GM12878 (cell line): ENCODE data around the gene FLOT1. TPM values are rescaled to one million over a fixed set of nuclear protein-coding genes. Genes with fewer than 3 reads are reported as not detected.

Experiments used
- ATF7 ChIP-seq: fragments of 450-650 bp; IDR thresholded peaks from 2 replicates; pipeline ENCODE4 v1.6.1; 2016; ENCODE audit warnings: low read depth, mild to moderate bottlenecking
- BMI1 ChIP-seq: fragments of 450-650 bp; IDR thresholded peaks from 2 replicates; pipeline ENCODE4 v1.6.1; 2016; ENCODE audit warnings: mild to moderate bottlenecking, moderate library complexity, borderline replicate concordance
- CHD2 ChIP-seq: IDR thresholded peaks from 2 replicates; pipeline ENCODE4 v1.6.1; 2011; ENCODE audit warnings: low read depth, low read length, improper control_type of control experiment, borderline replicate concordance
- CHD4 ChIP-seq: fragments of 200-600 bp; sonication (generic); IDR thresholded peaks from 2 replicates; pipeline ENCODE4 v1.6.1; 2016; ENCODE audit warnings: mild to moderate bottlenecking
- CREM ChIP-seq: IDR thresholded peaks from 2 replicates; pipeline ENCODE4 v1.6.1; 2014; ENCODE audit warnings: antibody characterized with exemption, low read depth
- DPF2 ChIP-seq: fragments of 450-650 bp; IDR thresholded peaks from 2 replicates; pipeline ENCODE4 v1.6.1; 2017; ENCODE audit warnings: mild to moderate bottlenecking
- JUND ChIP-seq: IDR thresholded peaks from 2 replicates; pipeline ENCODE4 v1.6.1; 2012; ENCODE audit warnings: low read depth, mild to moderate bottlenecking, low read length, improper control_type of control experiment, moderate library complexity
- MYB ChIP-seq: fragments of 150-350 bp; IDR thresholded peaks from 2 replicates; pipeline ENCODE4 v1.6.1; 2014; ENCODE audit warnings: mild to moderate bottlenecking, low read depth, low read length, borderline replicate concordance
- NFYA ChIP-seq: IDR thresholded peaks from 2 replicates; pipeline ENCODE4 v1.6.1; 2011; ENCODE audit warnings: low read depth, mild to moderate bottlenecking, low read length, improper control_type of control experiment, borderline replicate concordance
- NFYB ChIP-seq: IDR thresholded peaks from 2 replicates; pipeline ENCODE4 v1.6.1; 2011; ENCODE audit warnings: low read depth, mild to moderate bottlenecking, low read length, improper control_type of control experiment, moderate library complexity; ENCODE audit not compliant: insufficient read depth
- NR2C2 ChIP-seq: IDR thresholded peaks from 2 replicates; pipeline ENCODE4 v1.6.1; 2011; ENCODE audit warnings: borderline replicate concordance, low read depth; ENCODE audit not compliant: control insufficient read depth, insufficient read length
- PML ChIP-seq: IDR thresholded peaks from 2 replicates; pipeline ENCODE4 v1.6.1; 2012; ENCODE audit warnings: low read length, inconsistent platforms
- POLR2AphosphoS2 ChIP-seq: IDR thresholded peaks from 2 replicates; pipeline ENCODE4 v1.6.1; 2011; ENCODE audit warnings: low read depth, mild to moderate bottlenecking, low read length, improper control_type of control experiment, moderate library complexity
- POLR2AphosphoS5 ChIP-seq: IDR thresholded peaks from 2 replicates; pipeline ENCODE4 v1.6.1; 2011; ENCODE audit warnings: mild to moderate bottlenecking, low read length, inconsistent platforms
- RAD21 ChIP-seq: IDR thresholded peaks from 2 replicates; pipeline ENCODE4 v1.6.1; 2011; ENCODE audit warnings: mild to moderate bottlenecking, low read depth, low read length, moderate library complexity; ENCODE audit not compliant: insufficient read depth
- RBBP5 ChIP-seq: fragments of 200-600 bp; sonication (generic); conservative IDR thresholded peaks from 2 replicates; pipeline ENCODE4 v1.6.1; 2016
- SPI1 ChIP-seq: IDR thresholded peaks from 2 replicates; pipeline ENCODE4 v1.6.1; 2011; ENCODE audit warnings: low read depth, mild to moderate bottlenecking, low read length, moderate library complexity, borderline replicate concordance; ENCODE audit not compliant: insufficient read depth
- SREBF1 ChIP-seq: IDR thresholded peaks from 2 replicates; pipeline ENCODE4 v1.6.1; 2012; ENCODE audit warnings: mild to moderate bottlenecking, low read length
- SUPT20H ChIP-seq: IDR thresholded peaks from 2 replicates; pipeline ENCODE4 v1.6.1; 2011; ENCODE audit warnings: low read depth, mild to moderate bottlenecking, low read length, moderate library complexity, borderline replicate concordance; ENCODE audit not compliant: control insufficient read depth
- TCF7 ChIP-seq: IDR thresholded peaks from 2 replicates; pipeline ENCODE4 v1.6.1; 2014; ENCODE audit warnings: antibody characterized with exemption, borderline replicate concordance
- ZNF24 ChIP-seq: fragments of 450-650 bp; IDR thresholded peaks from 2 replicates; pipeline ENCODE4 v1.6.1; 2017; ENCODE audit warnings: antibody characterized with exemption, mild to moderate bottlenecking
- ZNF622 ChIP-seq: fragments of 450-650 bp; IDR thresholded peaks from 2 replicates; pipeline ENCODE4 v1.6.1; 2017; ENCODE audit warnings: mild to moderate bottlenecking, inconsistent platforms
- polyA plus RNA-seq, 11 experiments: library from polyadenylated mRNA; depleted of rRNA in 4 of 11; unstranded in 6 of 11; stranded (reverse) in 5 of 11; fragments of >200 nt; fragmentation: Nextera tagmentation in 4 of 11; fragmentation: Illumina TruSeq in 1 of 11; extraction: Ambion mirVana in 4 of 11; extraction: Trizol in 1 of 11; gene quantifications; 1 replicate in 1 of 11; 2 replicates in 10 of 11; pipeline versions ENCODE4 v1.2.1 to v1.2.3, GENCODE V29; 2011 to 2016; ENCODE audit warnings: inconsistent platforms in 2 of 11, missing spikeins in 2 of 11, low read depth in 1 of 11
- total RNA-seq, 4 experiments: library from RNA; depleted of rRNA in 3 of 4; stranded (reverse); fragments of >200 nt in 3 of 4; fragmentation: Illumina TruSeq in 1 of 4; extraction: Trizol in 1 of 4; gene quantifications; 2 replicates each; pipeline versions ENCODE4 v1.2.1 to v1.2.3, GENCODE V29; 2013 to 2021
- TF ChIP-seq, protein P1 (sequence below): fragments of 450-650 bp; IDR thresholded peaks from 2 replicates; pipeline ENCODE4 v1.6.1; 2017; ENCODE audit warnings: antibody characterized with exemption, mild to moderate bottlenecking, moderate library complexity
- TF ChIP-seq, protein P2 (sequence below): IDR thresholded peaks from 2 replicates; pipeline ENCODE4 v1.6.1; 2011; ENCODE audit warnings: borderline replicate concordance, low read depth, mild to moderate bottlenecking, moderate library complexity, low read length; ENCODE audit not compliant: insufficient read depth, poor library complexity, severe bottlenecking
- TF ChIP-seq, protein P3 (sequence below): IDR thresholded peaks from 2 replicates; pipeline ENCODE4 v1.6.1; 2012; ENCODE audit warnings: low read depth, low read length, improper control_type of control experiment
- TF ChIP-seq, protein P4 (sequence below): IDR thresholded peaks from 2 replicates; pipeline ENCODE4 v1.6.1; 2011; ENCODE audit warnings: borderline replicate concordance, low read depth, mild to moderate bottlenecking, moderate library complexity, mixed read lengths, low read length; ENCODE audit not compliant: insufficient read depth; ENCODE audit errors: extremely low read length

FLOT1 gene
- total and polyA plus RNA-seq, 10 of the 15 experiments (the other 5 are each of a cell fraction or from before 2014, with no cell fraction given): 12.3 to 153 (median 112) TPM

DNA sequence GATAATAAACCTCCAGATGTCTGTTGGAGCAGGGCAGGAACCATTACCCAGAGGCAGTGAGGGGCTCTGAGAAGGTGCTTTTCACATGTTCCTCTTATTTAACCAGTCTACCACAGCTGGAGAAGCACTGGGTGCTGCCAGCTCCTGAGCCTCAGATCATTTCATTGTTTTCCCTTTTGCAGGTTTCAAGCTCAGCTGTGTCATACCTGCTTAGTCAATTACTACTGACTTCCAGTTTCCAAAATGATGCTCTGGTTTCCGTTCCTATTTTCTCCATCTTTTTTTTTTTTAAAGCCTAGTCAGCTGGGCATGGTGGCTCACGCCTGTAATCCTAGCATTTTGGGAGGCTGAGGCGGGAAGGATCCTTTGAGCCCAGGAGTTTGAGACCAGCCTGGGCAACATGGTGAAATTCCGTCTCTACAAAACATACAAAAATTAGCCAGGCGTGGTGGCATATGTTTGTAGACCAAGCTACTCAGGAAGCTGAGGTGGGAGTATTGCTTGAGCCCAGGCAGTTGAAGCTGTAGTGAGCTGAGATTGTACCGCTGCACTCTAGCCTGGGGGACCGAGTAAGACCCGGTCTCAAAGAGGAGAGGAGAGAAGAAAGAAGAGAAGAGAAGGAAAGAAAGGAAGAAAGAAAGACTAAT lies 6.7 kb downstream of the FLOT1 start (continued):
- no peak for TF ChIP-seq RAD21
- TF ChIP-seq, protein P1, sequence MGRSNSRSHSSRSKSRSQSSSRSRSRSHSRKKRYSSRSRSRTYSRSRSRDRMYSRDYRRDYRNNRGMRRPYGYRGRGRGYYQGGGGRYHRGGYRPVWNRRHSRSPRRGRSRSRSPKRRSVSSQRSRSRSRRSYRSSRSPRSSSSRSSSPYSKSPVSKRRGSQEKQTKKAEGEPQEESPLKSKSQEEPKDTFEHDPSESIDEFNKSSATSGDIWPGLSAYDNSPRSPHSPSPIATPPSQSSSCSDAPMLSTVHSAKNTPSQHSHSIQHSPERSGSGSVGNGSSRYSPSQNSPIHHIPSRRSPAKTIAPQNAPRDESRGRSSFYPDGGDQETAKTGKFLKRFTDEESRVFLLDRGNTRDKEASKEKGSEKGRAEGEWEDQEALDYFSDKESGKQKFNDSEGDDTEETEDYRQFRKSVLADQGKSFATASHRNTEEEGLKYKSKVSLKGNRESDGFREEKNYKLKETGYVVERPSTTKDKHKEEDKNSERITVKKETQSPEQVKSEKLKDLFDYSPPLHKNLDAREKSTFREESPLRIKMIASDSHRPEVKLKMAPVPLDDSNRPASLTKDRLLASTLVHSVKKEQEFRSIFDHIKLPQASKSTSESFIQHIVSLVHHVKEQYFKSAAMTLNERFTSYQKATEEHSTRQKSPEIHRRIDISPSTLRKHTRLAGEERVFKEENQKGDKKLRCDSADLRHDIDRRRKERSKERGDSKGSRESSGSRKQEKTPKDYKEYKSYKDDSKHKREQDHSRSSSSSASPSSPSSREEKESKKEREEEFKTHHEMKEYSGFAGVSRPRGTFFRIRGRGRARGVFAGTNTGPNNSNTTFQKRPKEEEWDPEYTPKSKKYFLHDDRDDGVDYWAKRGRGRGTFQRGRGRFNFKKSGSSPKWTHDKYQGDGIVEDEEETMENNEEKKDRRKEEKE: no peak
- TF ChIP-seq, protein P2, sequence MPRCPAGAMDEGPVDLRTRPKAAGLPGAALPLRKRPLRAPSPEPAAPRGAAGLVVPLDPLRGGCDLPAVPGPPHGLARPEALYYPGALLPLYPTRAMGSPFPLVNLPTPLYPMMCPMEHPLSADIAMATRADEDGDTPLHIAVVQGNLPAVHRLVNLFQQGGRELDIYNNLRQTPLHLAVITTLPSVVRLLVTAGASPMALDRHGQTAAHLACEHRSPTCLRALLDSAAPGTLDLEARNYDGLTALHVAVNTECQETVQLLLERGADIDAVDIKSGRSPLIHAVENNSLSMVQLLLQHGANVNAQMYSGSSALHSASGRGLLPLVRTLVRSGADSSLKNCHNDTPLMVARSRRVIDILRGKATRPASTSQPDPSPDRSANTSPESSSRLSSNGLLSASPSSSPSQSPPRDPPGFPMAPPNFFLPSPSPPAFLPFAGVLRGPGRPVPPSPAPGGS: no peak
- TF ChIP-seq, protein P3, sequence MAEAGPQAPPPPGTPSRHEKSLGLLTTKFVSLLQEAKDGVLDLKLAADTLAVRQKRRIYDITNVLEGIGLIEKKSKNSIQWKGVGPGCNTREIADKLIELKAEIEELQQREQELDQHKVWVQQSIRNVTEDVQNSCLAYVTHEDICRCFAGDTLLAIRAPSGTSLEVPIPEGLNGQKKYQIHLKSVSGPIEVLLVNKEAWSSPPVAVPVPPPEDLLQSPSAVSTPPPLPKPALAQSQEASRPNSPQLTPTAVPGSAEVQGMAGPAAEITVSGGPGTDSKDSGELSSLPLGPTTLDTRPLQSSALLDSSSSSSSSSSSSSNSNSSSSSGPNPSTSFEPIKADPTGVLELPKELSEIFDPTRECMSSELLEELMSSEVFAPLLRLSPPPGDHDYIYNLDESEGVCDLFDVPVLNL: no peak
- TF ChIP-seq SUPT20H: no peak
- TF ChIP-seq JUND: no peak
- peak; percentile 41; the same call in 1 of the 2 replicates for TF ChIP-seq DPF2
- TF ChIP-seq NFYA: no peak
- 0 out of 2 replicates have a peak, but pooled peaks have one; percentile 28 for TF ChIP-seq TCF7
- no peak for TF ChIP-seq MYB
- TF ChIP-seq NFYB: no peak
- no peak for TF ChIP-seq BMI1
- TF ChIP-seq CHD2: no peak
- TF ChIP-seq SREBF1: no peak
- no peak for TF ChIP-seq POLR2AphosphoS5
- peak; percentile 79 for TF ChIP-seq SPI1
- TF ChIP-seq CREM: peak; percentile 29; the same call in 1 of the 2 replicates
- TF ChIP-seq ZNF622: no peak
- no peak for TF ChIP-seq PML
- peak; percentile 41; the same call in 1 of the 2 replicates for TF ChIP-seq ATF7
- TF ChIP-seq NR2C2: no peak
- no peak for TF ChIP-seq CHD4
- TF ChIP-seq, protein P4, sequence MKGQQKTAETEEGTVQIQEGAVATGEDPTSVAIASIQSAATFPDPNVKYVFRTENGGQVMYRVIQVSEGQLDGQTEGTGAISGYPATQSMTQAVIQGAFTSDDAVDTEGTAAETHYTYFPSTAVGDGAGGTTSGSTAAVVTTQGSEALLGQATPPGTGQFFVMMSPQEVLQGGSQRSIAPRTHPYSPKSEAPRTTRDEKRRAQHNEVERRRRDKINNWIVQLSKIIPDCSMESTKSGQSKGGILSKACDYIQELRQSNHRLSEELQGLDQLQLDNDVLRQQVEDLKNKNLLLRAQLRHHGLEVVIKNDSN: no peak
- no peak for TF ChIP-seq RBBP5
- TF ChIP-seq ZNF24: no peak
- no peak for TF ChIP-seq POLR2AphosphoS2
